Body of pancreas (tissue), 4 donors: ENCODE data around the gene SHC1.

Experiments used
- POLR2A ChIP-seq, 3 donors: fragments of 450-650 bp; IDR thresholded peaks; one replicate each; pipeline ENCODE4 v1.6.1; 2016; ENCODE audit warnings: antibody characterized with exemption in 3 of 3, mild to moderate bottlenecking in 2 of 3
- TF ChIP-seq, protein P1 (sequence below), 7 experiments: fragments of 450-650 bp in 4 of 7; fragments of 200-600 bp in 3 of 7; sonication (generic) in 3 of 7; IDR thresholded peaks; one replicate each; pipeline ENCODE4 v1.5.1; 2016 to 2019; ENCODE audit warnings: antibody characterized with exemption in 7 of 7

- TF ChIP-seq POLR2A (IDR thresholded peaks at IDR 0.05), result peak in 1 of 3 donors; percentile 22
- TF ChIP-seq, protein P1, sequence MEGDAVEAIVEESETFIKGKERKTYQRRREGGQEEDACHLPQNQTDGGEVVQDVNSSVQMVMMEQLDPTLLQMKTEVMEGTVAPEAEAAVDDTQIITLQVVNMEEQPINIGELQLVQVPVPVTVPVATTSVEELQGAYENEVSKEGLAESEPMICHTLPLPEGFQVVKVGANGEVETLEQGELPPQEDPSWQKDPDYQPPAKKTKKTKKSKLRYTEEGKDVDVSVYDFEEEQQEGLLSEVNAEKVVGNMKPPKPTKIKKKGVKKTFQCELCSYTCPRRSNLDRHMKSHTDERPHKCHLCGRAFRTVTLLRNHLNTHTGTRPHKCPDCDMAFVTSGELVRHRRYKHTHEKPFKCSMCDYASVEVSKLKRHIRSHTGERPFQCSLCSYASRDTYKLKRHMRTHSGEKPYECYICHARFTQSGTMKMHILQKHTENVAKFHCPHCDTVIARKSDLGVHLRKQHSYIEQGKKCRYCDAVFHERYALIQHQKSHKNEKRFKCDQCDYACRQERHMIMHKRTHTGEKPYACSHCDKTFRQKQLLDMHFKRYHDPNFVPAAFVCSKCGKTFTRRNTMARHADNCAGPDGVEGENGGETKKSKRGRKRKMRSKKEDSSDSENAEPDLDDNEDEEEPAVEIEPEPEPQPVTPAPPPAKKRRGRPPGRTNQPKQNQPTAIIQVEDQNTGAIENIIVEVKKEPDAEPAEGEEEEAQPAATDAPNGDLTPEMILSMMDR (IDR thresholded peaks at IDR 0.05), result no peak
Measured at GRCh38 chr1:154999571-155000410, 29.2 kb upstream of the SHC1 start.
